Neural cell (in vitro differentiated cells): ENCODE measurements around the gene RALA.

Source experiments
- CTCF ChIP-seq: fragments of 450-650 bp; IDR thresholded peaks from 2 replicates; pipeline ENCODE4 v1.5.1; 2014; ENCODE audit warnings: antibody characterized with exemption, mild to moderate bottlenecking, moderate library complexity; ENCODE audit not compliant: poor library complexity, severe bottlenecking
- TAF1 ChIP-seq: IDR thresholded peaks from 2 replicates; pipeline ENCODE4 v1.6.1; 2012; ENCODE audit warnings: low read depth

- TF ChIP-seq CTCF (no peak), TAF1 (no peak)
Observed at GRCh38 chr7:39709029-39709428, 85.7 kb downstream of the RALA start.
